H9 (cell line): ENCODE measurements around the gene CCDC12. TPM values are rescaled to one million over a fixed set of nuclear protein-coding genes. Genes with fewer than 3 reads are reported as not detected.

Source experiments
- DNase-seq: peaks from one replicate; pipeline ENCODE4 v3.0.0-alpha.2; 2017
- H2AFZ ChIP-seq: one replicate; pipeline ENCODE4 v1.6.1; 2013; ENCODE audit warnings: mild to moderate bottlenecking, low read length, control low read depth, moderate library complexity
- H2AK5ac ChIP-seq: 2 replicates; pipeline ENCODE4 v1.6.1; 2013; ENCODE audit warnings: low read length, control low read depth, mixed read lengths; ENCODE audit not compliant: insufficient read length
- H2BK120ac ChIP-seq: one replicate; pipeline ENCODE4 v1.6.1; 2013; ENCODE audit warnings: low read depth, mild to moderate bottlenecking, low read length, control low read depth, inconsistent platforms; ENCODE audit not compliant: poor library complexity, severe bottlenecking
- H2BK12ac ChIP-seq: 2 replicates; pipeline ENCODE4 v1.6.1; 2013; ENCODE audit warnings: low read length, control low read depth, mixed read lengths, low read depth; ENCODE audit not compliant: insufficient read length
- H2BK15ac ChIP-seq: 2 replicates; pipeline ENCODE4 v1.6.1; 2013; ENCODE audit warnings: low read depth, low read length, control low read depth
- H2BK20ac ChIP-seq: one replicate; pipeline ENCODE4 v1.6.1; 2013; ENCODE audit warnings: low read depth, mild to moderate bottlenecking, low read length, control low read depth, inconsistent platforms; ENCODE audit not compliant: poor library complexity, severe bottlenecking
- H2BK5ac ChIP-seq: 2 replicates; pipeline ENCODE4 v1.6.1; 2013; ENCODE audit warnings: low read length, control low read depth, mixed read lengths; ENCODE audit not compliant: insufficient read length
- H3K14ac ChIP-seq: 2 replicates; pipeline ENCODE4 v1.6.1; 2013; ENCODE audit warnings: low read length, control low read depth; ENCODE audit not compliant: insufficient read depth
- H3K18ac ChIP-seq: 2 replicates; pipeline ENCODE4 v1.6.1; 2013; ENCODE audit warnings: low read depth, mild to moderate bottlenecking, mixed read lengths, low read length, control low read depth; ENCODE audit not compliant: insufficient read length
- H3K23ac ChIP-seq: 2 replicates; pipeline ENCODE4 v1.6.1; 2013; ENCODE audit warnings: low read length, control low read depth, mixed read lengths, low read depth; ENCODE audit not compliant: insufficient read length
- H3K23me2 ChIP-seq: 2 replicates; pipeline ENCODE4 v1.6.1; 2013; ENCODE audit warnings: low read depth, mild to moderate bottlenecking, mixed read lengths, low read length, control low read depth; ENCODE audit not compliant: insufficient read length, poor library complexity, severe bottlenecking
- H3K27ac ChIP-seq: 2 replicates; pipeline ENCODE4 v1.5.1; 2013; ENCODE audit warnings: low read length, control low read depth, mixed read lengths, low read depth; ENCODE audit not compliant: insufficient read length
- H3K27me3 ChIP-seq: 2 replicates; pipeline ENCODE4 v1.6.1; 2013; ENCODE audit warnings: low read length, control low read depth, inconsistent platforms; ENCODE audit not compliant: insufficient read depth
- H3K4ac ChIP-seq: 2 replicates; pipeline ENCODE4 v1.6.1; 2013; ENCODE audit warnings: low read depth, mild to moderate bottlenecking, control low read depth, inconsistent platforms, low read length, moderate library complexity
- H3K4me1 ChIP-seq: 2 replicates; pipeline ENCODE4 v1.6.1; 2013; ENCODE audit warnings: low read length, control low read depth, inconsistent platforms; ENCODE audit not compliant: insufficient read depth
- H3K4me2 ChIP-seq: 2 replicates; pipeline ENCODE4 v1.6.1; 2013; ENCODE audit warnings: low read length, control low read depth, mixed read lengths; ENCODE audit not compliant: insufficient read length, insufficient read depth
- H3K56ac ChIP-seq: 2 replicates; pipeline ENCODE4 v1.6.1; 2013; ENCODE audit warnings: low read depth, mild to moderate bottlenecking, mixed read lengths, low read length, control low read depth; ENCODE audit not compliant: insufficient read length
- H3K79me1 ChIP-seq: 2 replicates; pipeline ENCODE4 v1.6.1; 2013; ENCODE audit warnings: low read depth, mild to moderate bottlenecking, moderate library complexity, low read length, control low read depth, inconsistent platforms; ENCODE audit not compliant: insufficient read depth, poor library complexity, severe bottlenecking
- H3K79me2 ChIP-seq: 2 replicates; pipeline ENCODE4 v1.6.1; 2013; ENCODE audit warnings: low read length, control low read depth, inconsistent platforms; ENCODE audit not compliant: insufficient read depth
- H3K9ac ChIP-seq: 2 replicates; pipeline ENCODE4 v1.6.1; 2013; ENCODE audit warnings: low read length, control low read depth, mixed read lengths; ENCODE audit not compliant: insufficient read length; ENCODE audit errors: extremely low read depth
- H3K9me3 ChIP-seq: one replicate; pipeline ENCODE4 v1.6.1; 2013; ENCODE audit warnings: low read depth, low read length, inconsistent platforms; ENCODE audit not compliant: control insufficient read depth
- H3T11ph ChIP-seq: one replicate; pipeline ENCODE4 v1.6.1; 2013; ENCODE audit warnings: mild to moderate bottlenecking, low read length, control low read depth, inconsistent platforms
- H4K20me1 ChIP-seq: one replicate; pipeline ENCODE4 v1.6.1; 2013; ENCODE audit not compliant: control insufficient read depth, insufficient read length, insufficient read depth
- H4K5ac ChIP-seq: 2 replicates; pipeline ENCODE4 v1.6.1; 2013; ENCODE audit warnings: low read depth, mild to moderate bottlenecking, mixed read lengths, low read length, control low read depth; ENCODE audit not compliant: insufficient read length
- H4K8ac ChIP-seq: replicated peaks from 2 replicates; pipeline ENCODE4 v1.6.1; 2013; ENCODE audit warnings: low read length, control low read depth, mixed read lengths, low read depth; ENCODE audit not compliant: insufficient read length
- H4K91ac ChIP-seq: 2 replicates; pipeline ENCODE4 v1.6.1; 2013; ENCODE audit warnings: low read depth, mild to moderate bottlenecking, moderate library complexity, mixed read lengths, low read length, control low read depth; ENCODE audit not compliant: insufficient read length
- H3K27ac Mint-ChIP-seq, 3 experiments: 2 replicates in 2 of 3; 3 replicates in 1 of 3; pipeline ENCODE4 v1.8.0; 2020 to 2021; ENCODE audit warnings: mixed read lengths in 3 of 3, mild to moderate bottlenecking in 1 of 3, moderate library complexity in 1 of 3
- H3K27me3 Mint-ChIP-seq: 2 replicates; pipeline ENCODE4 v1.8.0; 2021; ENCODE audit warnings: low read depth, mild to moderate bottlenecking, moderate library complexity, mixed read lengths
- H3K36me3 Mint-ChIP-seq, 3 experiments: 2 replicates in 2 of 3; 3 replicates in 1 of 3; pipeline ENCODE4 v1.8.0; 2020 to 2021; ENCODE audit warnings: low read depth in 3 of 3, mixed read lengths in 3 of 3; ENCODE audit not compliant: insufficient read depth in 1 of 3
- H3K4me1 Mint-ChIP-seq, 2 experiments: 2 replicates each; pipeline ENCODE4 v1.8.0; 2020; ENCODE audit warnings: mixed read lengths in 2 of 2
- H3K4me3 Mint-ChIP-seq, 2 experiments: 2 replicates in 1 of 2; 3 replicates in 1 of 2; pipeline ENCODE4 v1.8.0; 2020 to 2021; ENCODE audit warnings: mild to moderate bottlenecking in 2 of 2, mixed read lengths in 2 of 2, moderate library complexity in 1 of 2
- H3K9me3 Mint-ChIP-seq, 2 experiments: 2 replicates in 1 of 2; 3 replicates in 1 of 2; pipeline ENCODE4 v1.8.0; 2020; ENCODE audit warnings: mild to moderate bottlenecking in 2 of 2, mixed read lengths in 2 of 2, moderate library complexity in 1 of 2
- CTCF ChIP-seq: fragments of 200-600 bp; sonication (generic); conservative IDR thresholded peaks from 3 replicates; pipeline ENCODE4 v1.8.0; 2021; ENCODE audit warnings: antibody characterized with exemption, mild to moderate bottlenecking
- WGBS: extraction: QIAGEN DNeasy Blood & Tissue Kit; methylation state at CpG from one replicate; pipeline ENCODE4 v1.1.7; 2013; ENCODE audit warnings: missing lambda C conversion rate, low lambda C conversion rate, mixed read lengths; ENCODE audit not compliant: insufficient read length; ENCODE audit errors: extremely low coverage; 5-methylcytosine and 5-hydroxymethylcytosine counted together
- total RNA-seq: library from RNA; stranded (reverse); gene quantifications from 2 replicates; pipeline ENCODE4 v1.2.1, GENCODE V29; 2021

The CCDC12 gene
- total RNA-seq, 1 experiment from 2014 or later = 54.0 TPM

- no CpG with 5 or more reads among the region's 22 CpGs for WGBS
- Histone ChIP-seq H2BK20ac (no peak overlapping the region), H2BK120ac (no peak overlapping the region), H3K4me1 (no peaks in the 10 kb centered on the region), H3K4ac (no peak overlapping the region), H3K9ac (no peak overlapping the region), H3K56ac (no peak overlapping the region), H3K79me2 (no peaks in the 10 kb centered on the region), H2AFZ (no peak overlapping the region), H4K91ac (no peak overlapping the region), H2BK12ac (no peak overlapping the region), H4K5ac (no peak overlapping the region), H4K8ac (no peak overlapping the region), H3K14ac (no peak overlapping the region; the same call in 1 of the 2 replicates), H2AK5ac (no peak overlapping the region), H3K18ac (no peak overlapping the region), H2BK15ac (no peak overlapping the region), H3K23me2 (no peaks in the 10 kb centered on the region), H3K27me3 (no peaks in the 10 kb centered on the region), H2BK5ac (no peak overlapping the region), H3K9me3 (no peaks in the 10 kb centered on the region), H3K23ac (no peak overlapping the region), H4K20me1 (no peaks in the 10 kb centered on the region), H3K27ac (no peak overlapping the region), H3T11ph (no peak overlapping the region), H3K4me2 (no peak overlapping the region), H3K79me1 (no peaks in the 10 kb centered on the region)
- H3K9me3 Mint-ChIP-seq = no peaks in the 10 kb centered on the region
- no peaks in the 10 kb centered on the region for H3K27me3 Mint-ChIP-seq
- H3K4me3 Mint-ChIP-seq = no peak overlapping the region
- no peak for DNase-seq
- H3K4me1 Mint-ChIP-seq = peaks cover 8 to 13% of the 10 kb centered on the region in 2 experiments
- no peak for TF ChIP-seq CTCF
- H3K27ac Mint-ChIP-seq = no peak overlapping the region
- H3K36me3 Mint-ChIP-seq = peaks cover 2 to 21% (median 14%) of the 10 kb centered on the region in 3 experiments; a peak in 6 of 7 replicates
Observed at GRCh38 chr3:46995901-46996562, 19.5 kb upstream of the CCDC12 start.
